Duodenal mucosa (tissue), 2 donors: ENCODE results near the gene COL16A1.

Experiments
- H3K27ac ChIP-seq: one replicate; pipeline ENCODE4 v1.7.0; 2013; ENCODE audit warnings: low read depth, low read length
- H3K27me3 ChIP-seq, 2 donors: one replicate each; pipeline ENCODE4 v1.7.0; 2013; ENCODE audit warnings: low read length in 2 of 2, control low read depth in 1 of 2; ENCODE audit not compliant: insufficient read depth in 2 of 2, control insufficient read depth in 1 of 2
- H3K36me3 ChIP-seq, 2 donors: one replicate each; pipeline ENCODE4 v1.7.0; 2013; ENCODE audit warnings: low read length in 2 of 2, control low read depth in 1 of 2; ENCODE audit not compliant: insufficient read depth in 2 of 2, control insufficient read depth in 1 of 2
- H3K4me1 ChIP-seq, 2 donors: one replicate each; pipeline ENCODE4 v1.7.0; 2013; ENCODE audit warnings: low read length in 2 of 2, control low read depth in 1 of 2; ENCODE audit not compliant: insufficient read depth in 2 of 2, control insufficient read depth in 1 of 2
- H3K4me3 ChIP-seq, 2 donors: one replicate each; pipeline ENCODE4 v1.7.0; 2013; ENCODE audit warnings: low read length in 2 of 2, low read depth in 1 of 2
- H3K9ac ChIP-seq, 2 donors: one replicate each; pipeline ENCODE4 v1.7.0; 2013; ENCODE audit warnings: low read length in 2 of 2, low read depth in 1 of 2
- H3K9me3 ChIP-seq, 2 donors: one replicate each; pipeline ENCODE4 v1.7.0; 2013; ENCODE audit warnings: low read length in 2 of 2, control low read depth in 1 of 2; ENCODE audit not compliant: control insufficient read depth in 1 of 2

The COL16A1 gene

DNA sequence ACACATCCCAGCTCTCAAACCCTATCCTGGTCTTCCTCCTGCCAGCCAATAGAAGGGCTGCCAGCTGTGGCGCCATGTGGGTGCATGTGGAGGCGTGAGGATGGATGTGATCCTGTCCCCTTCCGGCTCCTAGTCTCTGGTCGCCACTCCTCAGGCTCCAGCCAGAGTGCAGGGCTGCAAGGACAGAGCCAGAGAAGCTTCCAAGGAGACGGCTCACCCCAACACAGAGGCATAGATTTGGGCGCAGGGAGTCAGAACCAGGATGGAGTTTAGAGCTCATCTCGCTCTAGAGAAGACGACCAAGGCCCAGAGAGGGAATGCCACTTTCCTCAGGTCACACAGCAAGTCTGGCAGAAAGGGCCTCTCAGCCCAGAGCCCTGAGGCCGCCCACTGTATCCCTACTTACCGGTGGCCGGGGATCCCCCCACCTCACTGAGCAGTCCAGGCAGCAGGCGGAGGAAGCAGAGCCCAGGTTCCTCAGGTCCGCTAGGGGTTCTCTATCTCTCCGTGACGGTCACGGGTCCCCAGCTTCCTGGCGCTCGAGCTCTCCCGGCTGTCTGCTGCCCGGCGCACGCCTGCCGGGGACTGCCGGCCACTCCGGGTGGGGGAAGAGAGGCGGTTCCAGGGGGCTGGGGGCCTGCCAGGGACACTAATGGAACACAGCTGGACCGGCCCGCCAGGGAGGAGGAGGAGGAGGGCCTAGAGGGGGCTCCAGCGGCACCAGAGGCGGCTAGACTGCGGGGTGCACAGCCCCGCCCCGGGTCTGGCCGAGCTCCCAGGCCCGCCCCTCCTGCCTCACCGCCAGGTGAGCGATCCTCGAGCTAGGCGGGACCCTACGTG is at the start of gene COL16A1:
COL16A1 (minus strand) TSS at position 587 of the 840 bp plus-strand sequence. CDS start 1,824 bp downstream, outside the sequence.
- H3K4me1 ChIP-seq, result peaks cover 23 to 32% of the 10 kb centered on the region in 2 donors
- no peaks in the 10 kb centered on the region for H3K36me3 ChIP-seq
- peak within 1 kb of the TSS; percentile 17 for H3K27ac ChIP-seq
- H3K4me3 ChIP-seq, result peak within 1 kb of the TSS; percentile 52 to 56
- H3K9me3 ChIP-seq, result no peaks in the 10 kb centered on the region
- peak within 1 kb of the TSS; percentile 22 to 56 for H3K9ac ChIP-seq
- peaks cover 8 to 14% of the 10 kb centered on the region in 2 donors for H3K27me3 ChIP-seq

DNA sequence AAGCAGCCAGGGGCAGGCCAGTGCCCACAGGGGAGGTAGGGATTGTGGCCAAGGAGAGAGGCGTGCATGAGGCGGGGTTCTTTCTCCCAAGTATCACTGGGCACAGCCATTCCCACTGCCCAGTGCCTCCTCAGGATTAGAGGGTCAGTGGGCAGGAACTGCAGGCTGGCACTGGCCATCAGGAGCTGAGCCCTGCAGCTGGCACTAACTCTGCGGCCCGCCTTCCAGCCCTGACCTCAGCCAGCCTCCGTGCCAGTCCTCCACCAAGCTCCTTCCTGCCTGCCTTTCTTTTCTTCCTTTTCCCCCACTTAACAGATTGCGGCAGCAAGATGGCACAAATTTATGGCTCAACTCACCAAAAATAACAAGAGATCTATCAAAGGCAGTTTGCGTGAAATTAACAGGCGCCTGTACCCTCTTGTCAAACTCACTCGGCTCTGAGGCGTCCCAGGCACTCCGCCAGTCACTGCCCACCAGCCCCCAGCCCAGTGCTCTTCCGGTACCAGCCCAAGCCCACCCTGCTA is 49.2 kb upstream of the COL16A1 start:
- H3K9ac ChIP-seq, result no peak overlapping the region
- no peak overlapping the region for H3K4me3 ChIP-seq
- peaks cover 25 to 34% of the 10 kb centered on the region in 2 donors for H3K4me1 ChIP-seq
- no peaks in the 10 kb centered on the region for H3K36me3 ChIP-seq
- no peak overlapping the region for H3K27ac ChIP-seq
- no peaks in the 10 kb centered on the region for H3K9me3 ChIP-seq
- H3K27me3 ChIP-seq, result peaks cover 0 to 3% of the 10 kb centered on the region in 2 donors

DNA sequence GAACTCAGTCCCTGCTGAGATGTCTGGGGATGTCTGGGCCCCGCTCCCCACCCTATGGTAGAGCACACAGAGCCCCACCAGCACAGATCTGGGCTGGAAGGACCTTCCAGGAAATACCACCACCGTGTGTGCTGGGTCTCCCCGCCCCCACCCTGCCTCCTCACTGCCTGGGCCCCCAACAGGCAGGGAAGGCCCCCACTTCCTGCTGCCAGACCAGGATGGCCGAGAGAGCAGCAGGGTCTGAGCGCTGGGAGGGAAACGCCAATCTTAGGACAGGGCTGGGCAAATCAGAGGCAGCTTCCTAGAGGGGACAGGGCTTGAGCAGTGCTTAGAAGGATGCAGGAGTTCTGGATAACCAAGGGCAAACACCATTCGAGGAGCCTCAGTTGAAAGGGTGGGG is 48.4 kb upstream of the COL16A1 start:
- Histone ChIP-seq H3K27me3 (peaks cover 0 to 3% of the 10 kb centered on the region in 2 donors), H3K9me3 (no peaks in the 10 kb centered on the region), H3K4me3 (no peak overlapping the region), H3K36me3 (no peaks in the 10 kb centered on the region), H3K9ac (no peak overlapping the region), H3K27ac (no peak overlapping the region), H3K4me1 (peaks cover 25 to 34% of the 10 kb centered on the region in 2 donors)

DNA sequence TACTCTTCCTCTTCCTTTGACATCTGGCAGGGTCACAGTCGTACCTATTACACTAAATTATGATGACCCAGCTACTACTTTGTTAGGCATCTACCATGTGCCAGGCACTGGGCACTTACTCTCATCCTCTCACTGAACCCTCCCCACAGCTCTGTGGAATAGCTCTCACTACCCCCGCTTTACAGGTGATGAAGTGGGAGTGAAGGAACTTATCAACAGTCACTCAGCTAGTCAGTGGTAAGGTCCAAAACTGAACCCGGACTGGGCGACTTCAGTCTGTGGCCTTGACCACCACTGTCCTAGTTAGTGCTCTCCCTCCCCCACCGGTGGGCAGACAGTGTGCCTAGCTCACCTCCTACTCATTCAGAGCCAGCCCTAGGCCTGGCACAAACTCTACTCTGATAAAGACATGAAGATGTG is 48.0 kb upstream of the COL16A1 start:
- no peak overlapping the region for H3K27ac ChIP-seq
- no peak overlapping the region for H3K9ac ChIP-seq
- H3K27me3 ChIP-seq, result peaks cover 0 to 3% of the 10 kb centered on the region in 2 donors
- H3K9me3 ChIP-seq, result no peaks in the 10 kb centered on the region
- peaks cover 25 to 34% of the 10 kb centered on the region in 2 donors for H3K4me1 ChIP-seq
- H3K4me3 ChIP-seq, result no peak overlapping the region
- H3K36me3 ChIP-seq, result no peaks in the 10 kb centered on the region

DNA sequence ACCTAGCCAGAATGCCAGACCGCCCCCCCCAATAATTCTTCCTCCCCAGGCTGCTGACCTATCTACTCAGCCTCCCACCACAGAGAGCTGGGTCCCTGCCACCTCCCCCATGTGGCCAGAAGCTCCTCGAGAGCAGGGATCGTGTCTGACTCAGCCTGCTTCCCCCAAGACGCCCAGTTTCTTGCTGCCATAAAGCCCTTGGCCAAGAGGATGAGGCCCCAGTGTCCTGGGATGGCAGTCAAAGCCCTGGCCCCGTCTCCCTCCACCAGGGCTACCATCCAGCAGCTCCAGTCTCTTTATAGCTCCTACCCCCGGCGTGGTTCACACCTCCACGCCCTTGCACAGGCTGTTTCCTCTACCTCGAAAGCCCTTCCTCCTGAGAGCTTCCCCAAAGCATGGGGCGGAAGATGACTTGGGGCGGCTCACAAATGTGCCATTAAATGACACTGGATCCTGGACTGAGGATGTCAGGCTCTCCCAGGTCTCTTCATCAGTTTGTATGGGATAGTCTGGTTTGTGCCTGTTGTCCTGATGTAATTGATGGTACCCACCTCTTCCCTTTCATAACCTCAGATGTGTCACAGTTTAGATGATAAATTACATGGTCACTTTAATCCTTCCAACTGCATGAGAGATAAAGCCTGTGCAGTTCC is 47.2 kb upstream of the COL16A1 start:
- Histone ChIP-seq H3K4me1 (peaks cover 32 to 39% of the 10 kb centered on the region in 2 donors), H3K9ac (no peak overlapping the region), H3K36me3 (no peaks in the 10 kb centered on the region), H3K27ac (no peak overlapping the region), H3K4me3 (no peak overlapping the region), H3K9me3 (no peaks in the 10 kb centered on the region), H3K27me3 (peaks cover 0 to 3% of the 10 kb centered on the region in 2 donors)

DNA sequence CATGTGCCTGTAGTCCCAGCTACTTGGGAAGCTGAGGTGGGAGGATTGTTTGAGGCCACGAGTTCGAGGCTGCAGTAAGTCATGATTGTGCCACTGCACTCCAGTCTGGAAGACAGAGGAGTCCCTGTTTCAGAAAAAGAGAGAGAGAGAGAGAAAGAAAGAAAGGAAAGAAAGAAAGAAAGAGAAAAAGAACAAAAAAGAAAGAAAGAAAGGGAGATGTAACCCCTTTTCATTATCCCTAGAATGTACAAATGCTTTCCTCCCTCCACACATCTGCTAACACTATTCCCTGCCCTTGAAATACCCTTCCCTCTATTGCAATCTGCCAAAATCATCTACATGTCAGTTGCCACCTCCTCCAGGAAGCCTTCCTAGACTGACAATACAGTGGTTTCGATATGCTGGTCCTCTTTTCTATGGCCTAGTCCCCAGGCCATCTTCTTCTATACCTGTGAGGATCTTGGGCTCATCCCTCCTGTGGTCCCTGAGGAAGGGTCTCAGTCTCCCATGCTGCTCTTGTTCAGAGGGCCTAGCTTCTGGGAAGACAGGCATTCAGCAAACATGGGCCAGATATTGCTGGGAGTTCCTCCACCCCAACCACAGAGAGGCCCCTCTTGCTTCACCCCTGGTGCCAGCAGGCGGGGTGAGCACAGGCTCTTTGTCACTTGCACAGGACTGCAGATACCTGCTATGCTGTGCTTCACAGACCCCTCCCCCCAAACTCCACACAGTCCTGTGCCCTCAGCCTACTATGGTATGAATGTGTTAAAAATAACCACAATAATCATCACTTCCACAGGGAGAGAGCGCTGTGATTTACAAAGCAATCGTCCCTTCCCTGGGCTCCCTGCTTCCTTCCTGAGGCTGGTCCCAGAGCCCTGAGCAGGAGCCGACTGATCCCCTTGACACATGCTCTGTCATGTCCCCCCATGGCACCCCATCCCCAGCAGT is 46.2 kb upstream of the COL16A1 start:
- Histone ChIP-seq H3K4me1 (peaks cover 40 to 47% of the 10 kb centered on the region in 2 donors), H3K36me3 (no peaks in the 10 kb centered on the region), H3K9ac (no peak overlapping the region), H3K9me3 (no peaks in the 10 kb centered on the region), H3K27me3 (peaks cover 0 to 3% of the 10 kb centered on the region in 2 donors), H3K4me3 (no peak overlapping the region), H3K27ac (no peak overlapping the region)

DNA sequence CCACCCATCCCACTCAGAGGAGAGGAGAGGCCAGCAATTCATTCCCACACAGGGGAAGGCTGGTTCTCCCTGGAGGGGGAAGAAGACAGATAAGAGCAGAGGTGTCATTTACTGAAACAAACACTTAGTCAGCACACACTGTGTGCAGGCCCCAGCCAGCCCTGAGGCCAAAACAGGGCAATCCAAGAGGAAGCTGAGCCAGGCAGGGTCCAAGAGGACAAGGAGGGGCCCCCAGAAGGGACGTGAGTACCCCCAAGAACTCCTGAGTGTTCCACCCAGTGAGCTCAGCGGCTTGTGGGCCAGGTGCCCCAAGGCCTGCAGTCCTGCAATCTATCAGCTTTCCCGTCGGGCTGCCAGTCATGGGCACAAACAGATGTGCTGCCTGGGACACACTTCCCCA is 44.5 kb upstream of the COL16A1 start:
- no peak overlapping the region for H3K27ac ChIP-seq
- no peak overlapping the region for H3K9ac ChIP-seq
- no peaks in the 10 kb centered on the region for H3K36me3 ChIP-seq
- peaks cover 0 to 3% of the 10 kb centered on the region in 2 donors for H3K27me3 ChIP-seq
- no peaks in the 10 kb centered on the region for H3K9me3 ChIP-seq
- no peak overlapping the region for H3K4me3 ChIP-seq
- H3K4me1 ChIP-seq, result peaks cover 43% of the 10 kb centered on the region in 2 donors

DNA sequence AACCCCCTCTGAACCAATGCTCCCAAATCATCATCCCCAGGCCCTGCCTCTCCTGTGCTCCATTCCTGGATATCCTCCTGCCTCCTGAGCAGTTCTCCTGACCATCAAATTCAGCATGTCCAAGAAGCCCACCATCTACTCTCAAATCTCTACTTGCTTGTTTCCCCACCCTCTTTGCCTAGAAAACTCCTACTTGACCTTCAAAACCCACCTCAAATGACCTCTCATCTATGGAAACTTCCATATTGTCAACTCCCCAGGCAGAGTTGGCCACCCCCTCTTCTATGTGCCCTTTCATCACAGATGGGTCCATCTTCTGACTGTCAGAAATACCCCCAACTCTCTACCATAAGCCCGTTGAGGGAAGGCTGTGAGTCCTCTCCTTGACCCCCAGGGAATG is 43.5 kb upstream of the COL16A1 start:
- Histone ChIP-seq H3K36me3 (no peaks in the 10 kb centered on the region), H3K27ac (no peak overlapping the region), H3K9ac (no peak overlapping the region), H3K4me3 (no peak overlapping the region), H3K9me3 (no peaks in the 10 kb centered on the region), H3K27me3 (peaks cover 0 to 3% of the 10 kb centered on the region in 2 donors), H3K4me1 (peaks cover 33 to 35% of the 10 kb centered on the region in 2 donors)

DNA sequence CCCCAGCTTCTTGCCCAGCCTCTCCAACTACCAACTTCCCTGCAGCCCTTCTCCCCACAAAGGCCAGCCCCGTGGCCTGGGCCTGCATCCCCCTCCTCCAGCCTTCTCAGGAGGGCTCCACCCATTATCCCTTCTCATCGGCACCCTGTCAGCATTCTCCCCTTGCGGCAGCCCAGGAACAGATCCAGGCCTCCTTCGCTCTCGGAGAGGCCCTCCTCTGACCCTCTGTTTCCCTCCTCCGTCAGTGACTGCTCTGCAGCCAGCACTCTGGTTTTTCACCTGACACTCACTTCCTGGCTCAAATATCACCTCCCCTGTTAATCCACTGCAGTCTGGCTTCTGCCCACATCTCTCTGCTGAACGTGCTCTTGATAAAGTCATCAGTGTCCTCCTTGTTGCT is 42.9 kb upstream of the COL16A1 start:
- Histone ChIP-seq H3K27me3 (peaks cover 0 to 3% of the 10 kb centered on the region in 2 donors), H3K9ac (no peak overlapping the region), H3K4me1 (peaks cover 31% of the 10 kb centered on the region in 2 donors), H3K27ac (no peak overlapping the region), H3K9me3 (no peaks in the 10 kb centered on the region), H3K36me3 (no peaks in the 10 kb centered on the region), H3K4me3 (no peak overlapping the region)
